Measurements from ENCODE around the gene LCN1.
"Not testable (repeated sequence)": the region's sequence is repeated elsewhere in the genome, so short reads cannot be mapped to it uniquely, and the experiment has no call there.

LCN1 gene

GRCh38 chr9:135546792-135547617 lies 25.8 kb downstream of the LCN1 start:
- not testable (repeated sequence) for DNase-seq (ENCODE audit: low read depth in 2 of 2)

- no peak for DNase-seq (ENCODE audit: low read depth in 2 of 2)
Observed at GRCh38 chr9:135547756-135548736, 26.8 kb downstream of the LCN1 start.

GRCh38 chr9:135549478-135550343 lies 28.5 kb downstream of the LCN1 start:
- DNase-seq (ENCODE audit: low read depth in 2 of 2): not testable (repeated sequence)

- DNase-seq (ENCODE audit: low read depth in 2 of 2): no peak
Observed at GRCh38 chr9:135550344-135550918, 29.2 kb downstream of the LCN1 start.

- DNase-seq (ENCODE audit: low read depth in 2 of 2): no peak
Observed at GRCh38 chr9:135551031-135551430, 29.8 kb downstream of the LCN1 start.

- no peak for DNase-seq (ENCODE audit: low read depth in 2 of 2)
Observed at GRCh38 chr9:135551456-135551855, 30.2 kb downstream of the LCN1 start.

GRCh38 chr9:135552021-135552697 lies 30.9 kb downstream of the LCN1 start:
- no peak for DNase-seq (ENCODE audit: low read depth in 2 of 2)

- no peak for DNase-seq (ENCODE audit: low read depth in 2 of 2)
Observed at GRCh38 chr9:135552698-135553171, 31.5 kb downstream of the LCN1 start.

- no peak for DNase-seq (ENCODE audit: low read depth in 2 of 2)
Observed at GRCh38 chr9:135554718-135555117, 33.5 kb downstream of the LCN1 start.

- DNase-seq (ENCODE audit: low read depth in 2 of 2): no peak
Observed at GRCh38 chr9:135555203-135555602, 34.0 kb downstream of the LCN1 start.

- DNase-seq (ENCODE audit: low read depth in 2 of 2): no peak
Observed at GRCh38 chr9:135555910-135556309, 34.7 kb downstream of the LCN1 start.

GRCh38 chr9:135559606-135560005 lies 38.4 kb downstream of the LCN1 start:
- DNase-seq (ENCODE audit: low read depth in 2 of 2): no peak

GRCh38 chr9:135561391-135562234 lies 40.4 kb downstream of the LCN1 start, which contains the start of gene PAEP:
PAEP (plus strand) TSS chr9:135561756.
- DNase-seq (ENCODE audit: low read depth in 2 of 2): no peak

GRCh38 chr9:135562235-135562745 lies 41.0 kb downstream of the LCN1 start:
- no peak for DNase-seq (ENCODE audit: low read depth in 2 of 2)

- DNase-seq (ENCODE audit: low read depth in 2 of 2): no peak
Observed at GRCh38 chr9:135563039-135563476, 41.8 kb downstream of the LCN1 start.

GRCh38 chr9:135563858-135564257 lies 42.6 kb downstream of the LCN1 start:
- no peak for DNase-seq (ENCODE audit: low read depth in 2 of 2)

- DNase-seq (ENCODE audit: low read depth in 2 of 2): no peak
Observed at GRCh38 chr9:135565141-135565628, 43.9 kb downstream of the LCN1 start.

- no peak for DNase-seq (ENCODE audit: low read depth in 2 of 2)
Observed at GRCh38 chr9:135565636-135566035, 44.4 kb downstream of the LCN1 start.

GRCh38 chr9:135566552-135566951 lies 45.3 kb downstream of the LCN1 start:
- no peak for DNase-seq (ENCODE audit: low read depth in 2 of 2)
